Endodermal cell (in vitro differentiated cells): ENCODE results near the gene CHAD. TPM values are rescaled to one million over a fixed set of nuclear protein-coding genes. Genes with fewer than 3 reads are reported as not detected.
A peak's percentile ranks its signal among the peaks of the same experiment; 100 is the strongest.

Experiments
- DNase-seq: peaks from one replicate; pipeline ENCODE4 v3.0.0-alpha.2; 2017
- H3K27ac ChIP-seq: 2 replicates; pipeline ENCODE4 v1.5.1; 2013; ENCODE audit warnings: mild to moderate bottlenecking, low read depth, low read length, moderate library complexity
- H3K27me3 ChIP-seq: 2 replicates; pipeline ENCODE4 v1.6.1; 2013; ENCODE audit warnings: mild to moderate bottlenecking, low read length, moderate library complexity; ENCODE audit not compliant: insufficient read depth, control insufficient read depth, poor library complexity, severe bottlenecking
- H3K36me3 ChIP-seq: 2 replicates; pipeline ENCODE4 v1.7.0; 2013; ENCODE audit warnings: mild to moderate bottlenecking, low read length, moderate library complexity; ENCODE audit not compliant: control insufficient read depth, insufficient read depth
- H3K4me1 ChIP-seq: one replicate; pipeline ENCODE4 v1.7.0; 2013; ENCODE audit warnings: low read length; ENCODE audit not compliant: control insufficient read depth, insufficient read depth
- H3K4me3 ChIP-seq: 2 replicates; pipeline ENCODE4 v1.5.1; 2013; ENCODE audit warnings: mild to moderate bottlenecking, low read length, moderate library complexity
- H3K9ac ChIP-seq: 2 replicates; pipeline ENCODE4 v1.6.1; 2013; ENCODE audit warnings: mild to moderate bottlenecking, low read length, moderate library complexity; ENCODE audit not compliant: poor library complexity, severe bottlenecking; ENCODE audit errors: extremely low read depth
- H3K9me3 ChIP-seq: 2 replicates; pipeline ENCODE4 v1.6.1; 2013; ENCODE audit warnings: mild to moderate bottlenecking, low read length, moderate library complexity; ENCODE audit not compliant: control insufficient read depth
- H3K27ac Mint-ChIP-seq: 2 replicates; pipeline ENCODE4 v1.8.0; 2020; ENCODE audit warnings: mixed read lengths
- H3K27me3 Mint-ChIP-seq: 2 replicates; pipeline ENCODE4 v1.8.0; 2021; ENCODE audit warnings: mild to moderate bottlenecking, mixed read lengths; ENCODE audit not compliant: insufficient read depth
- H3K36me3 Mint-ChIP-seq: 2 replicates; pipeline ENCODE4 v1.8.0; 2020; ENCODE audit warnings: low read depth, mixed read lengths
- H3K4me1 Mint-ChIP-seq: 2 replicates; pipeline ENCODE4 v1.8.0; 2020; ENCODE audit warnings: mixed read lengths
- H3K4me3 Mint-ChIP-seq: 2 replicates; pipeline ENCODE4 v1.8.0; 2020; ENCODE audit warnings: mild to moderate bottlenecking, moderate library complexity, mixed read lengths
- H3K9me3 Mint-ChIP-seq: 2 replicates; pipeline ENCODE4 v1.8.0; 2020; ENCODE audit warnings: mild to moderate bottlenecking, mixed read lengths
- CTCF ChIP-seq: fragments of 200-600 bp; sonication (generic); conservative IDR thresholded peaks from 2 replicates; pipeline ENCODE4 v1.5.0; 2021; ENCODE audit warnings: antibody characterized with exemption, mild to moderate bottlenecking
- WGBS, 2 experiments: methylation state at CpG; one replicate each; pipeline versions ENCODE4 v1.1.5 to v1.1.7; 2013; ENCODE audit warnings: missing lambda C conversion rate in 2 of 2, mixed read lengths in 1 of 2; ENCODE audit not compliant: insufficient coverage in 1 of 2, insufficient read length in 1 of 2; 5-methylcytosine and 5-hydroxymethylcytosine counted together
- total RNA-seq, 2 donors: library from RNA; stranded (reverse); fragmentation: NEBNext Ultra II Directional in 1 of 2; extraction: Animal tissue kit (Norgen Biotek cat#: 25700) in 1 of 2; gene quantifications; 2 replicates in 1 of 2; 3 replicates in 1 of 2; pipeline ENCODE4 v1.2.1, GENCODE V29; 2021

The CHAD gene
- total RNA-seq, 2 donors from 2014 or later: 0.15 TPM; not detected in 1

GRCh38 chr17:50469671-50470305, 1.1 kb upstream of the CHAD start:
- 88 to 90% methylated on average over 5 to 18 of the region's 19 CpGs for WGBS, 2 experiments
- no peak for TF ChIP-seq CTCF
- Histone ChIP-seq H3K27me3 (peaks cover 16% of the 10 kb centered on the region), H3K9ac (no peak overlapping the region), H3K27ac (no peak overlapping the region), H3K4me1 (no peaks in the 10 kb centered on the region), H3K36me3 (no peaks in the 10 kb centered on the region), H3K9me3 (no peaks in the 10 kb centered on the region), H3K4me3 (no peak overlapping the region)
- Mint-ChIP-seq H3K4me3 (peak overlapping the region; percentile 24), H3K4me1 (peaks cover 16% of the 10 kb centered on the region), H3K27ac (no peak overlapping the region), H3K36me3 (peaks cover 37% of the 10 kb centered on the region), H3K9me3 (no peaks in the 10 kb centered on the region), H3K27me3 (peaks cover 51% of the 10 kb centered on the region)
- peak; percentile 59 for DNase-seq

GRCh38 chr17:50469208-50469605, 527 bp upstream of the CHAD start:
- 56 to 79% methylated on average over 5 to 33 of the region's 37 CpGs for WGBS, 2 experiments
- no peak overlapping the region for H3K27ac ChIP-seq
- H3K9ac ChIP-seq: no peak overlapping the region
- H3K4me3 ChIP-seq: no peak overlapping the region
- no peaks in the 10 kb centered on the region for H3K9me3 ChIP-seq
- Mint-ChIP-seq H3K27ac (no peak overlapping the region), H3K27me3 (peaks cover 50% of the 10 kb centered on the region), H3K36me3 (peaks cover 32% of the 10 kb centered on the region), H3K4me3 (peak overlapping the region; percentile 24), H3K9me3 (no peaks in the 10 kb centered on the region), H3K4me1 (peaks cover 16% of the 10 kb centered on the region)
- H3K27me3 ChIP-seq: peaks cover 16% of the 10 kb centered on the region
- peak; percentile 60 for DNase-seq
- no peak for TF ChIP-seq CTCF
- H3K36me3 ChIP-seq: no peaks in the 10 kb centered on the region
- no peaks in the 10 kb centered on the region for H3K4me1 ChIP-seq

- H3K9me3 ChIP-seq: no peaks in the 10 kb centered on the region
- peaks cover 16% of the 10 kb centered on the region for H3K27me3 ChIP-seq
- no peak for TF ChIP-seq CTCF
- no peaks in the 10 kb centered on the region for H3K9me3 Mint-ChIP-seq
- no peak overlapping the region for H3K9ac ChIP-seq
- no peak overlapping the region for H3K27ac Mint-ChIP-seq
- H3K4me3 ChIP-seq: no peak overlapping the region
- DNase-seq: peak; percentile 67
- no peaks in the 10 kb centered on the region for H3K4me1 ChIP-seq
- H3K27me3 Mint-ChIP-seq: peaks cover 50% of the 10 kb centered on the region
- H3K27ac ChIP-seq: no peak overlapping the region
- peaks cover 30% of the 10 kb centered on the region for H3K36me3 Mint-ChIP-seq
- WGBS, 2 experiments: 86 to 94% methylated on average over 6 to 13 of the region's 13 CpGs
- H3K4me1 Mint-ChIP-seq: peaks cover 16% of the 10 kb centered on the region
- H3K4me3 Mint-ChIP-seq: peak overlapping the region; percentile 42
- H3K36me3 ChIP-seq: no peaks in the 10 kb centered on the region
Measured at GRCh38 chr17:50467855-50468303, 801 bp downstream of the CHAD start.
